Activated gamma-delta T cell treated with Interleukin-2 at 50 U/mL for 16 hours (primary cell): ENCODE results near the gene FXYD7.
"Not testable (repeated sequence)": the region's sequence is repeated elsewhere in the genome, so short reads cannot be mapped to it uniquely, and the experiment has no call there.

ENCODE experiments used
- DNase-seq: peaks from one replicate; pipeline ENCODE4 v3.0.0-alpha.2; 2020

Gene FXYD7

DNA sequence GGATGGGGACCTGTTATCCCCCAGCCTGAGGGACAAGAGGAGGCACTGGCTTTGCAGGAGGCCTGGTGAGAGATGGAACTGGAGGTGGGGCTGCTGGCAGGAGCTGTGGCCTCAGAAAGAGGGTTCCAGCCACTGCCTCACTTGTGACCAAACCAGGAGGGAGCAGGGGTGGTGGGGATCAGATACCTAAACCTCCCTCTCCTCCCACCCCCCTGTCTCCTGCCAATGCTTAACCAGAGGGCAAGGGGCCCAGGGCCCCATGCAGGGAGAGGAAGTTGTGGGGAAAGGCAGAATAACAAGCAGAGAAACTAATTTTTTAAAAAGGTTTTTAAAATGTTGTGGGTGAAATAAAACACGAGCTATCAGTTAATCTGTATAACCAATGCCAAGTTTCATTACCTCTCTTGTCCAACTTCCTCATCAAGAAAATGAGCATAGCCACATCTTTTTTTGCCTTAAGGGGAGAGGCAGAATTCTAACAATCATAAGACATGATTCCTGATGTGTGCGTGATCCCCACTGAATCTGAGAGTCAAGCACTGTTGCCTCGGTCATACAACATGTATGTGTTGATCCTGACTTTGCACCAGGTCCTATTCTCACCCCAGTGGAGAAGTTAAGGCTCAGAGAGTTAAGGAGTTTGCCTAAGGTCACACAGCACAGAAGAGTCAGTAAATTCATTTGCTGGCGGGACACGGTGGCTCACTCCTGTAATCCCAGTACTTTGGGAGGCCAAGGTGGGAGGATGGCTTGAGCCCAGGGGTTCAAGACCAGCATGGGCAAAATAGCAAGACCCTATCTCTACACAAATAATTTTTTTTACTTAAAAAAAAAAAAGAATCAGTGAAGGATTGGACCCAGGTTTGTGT is 24.4 kb downstream of the FXYD7 start:
- no peak for DNase-seq

DNA sequence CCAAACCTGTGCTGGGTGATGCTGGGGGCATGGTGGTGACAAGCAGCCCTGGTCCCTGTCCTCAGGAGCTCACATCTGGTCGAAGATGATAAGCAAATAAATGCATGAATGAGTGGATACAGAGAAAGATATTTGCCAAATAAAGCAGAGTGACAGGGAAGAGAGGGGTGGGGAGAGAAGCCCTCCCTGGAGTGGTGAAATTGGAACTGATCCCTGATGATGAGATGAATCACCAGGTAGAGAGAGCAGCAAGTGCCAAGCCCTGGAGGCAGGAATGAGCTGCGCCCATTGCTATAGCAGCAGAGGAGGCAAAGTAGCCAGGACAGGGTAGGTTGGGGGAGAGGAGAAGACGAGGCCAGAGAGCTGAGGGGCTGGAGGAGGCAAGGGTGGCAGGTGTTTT is 25.1 kb downstream of the FXYD7 start:
- DNase-seq = no peak

DNA sequence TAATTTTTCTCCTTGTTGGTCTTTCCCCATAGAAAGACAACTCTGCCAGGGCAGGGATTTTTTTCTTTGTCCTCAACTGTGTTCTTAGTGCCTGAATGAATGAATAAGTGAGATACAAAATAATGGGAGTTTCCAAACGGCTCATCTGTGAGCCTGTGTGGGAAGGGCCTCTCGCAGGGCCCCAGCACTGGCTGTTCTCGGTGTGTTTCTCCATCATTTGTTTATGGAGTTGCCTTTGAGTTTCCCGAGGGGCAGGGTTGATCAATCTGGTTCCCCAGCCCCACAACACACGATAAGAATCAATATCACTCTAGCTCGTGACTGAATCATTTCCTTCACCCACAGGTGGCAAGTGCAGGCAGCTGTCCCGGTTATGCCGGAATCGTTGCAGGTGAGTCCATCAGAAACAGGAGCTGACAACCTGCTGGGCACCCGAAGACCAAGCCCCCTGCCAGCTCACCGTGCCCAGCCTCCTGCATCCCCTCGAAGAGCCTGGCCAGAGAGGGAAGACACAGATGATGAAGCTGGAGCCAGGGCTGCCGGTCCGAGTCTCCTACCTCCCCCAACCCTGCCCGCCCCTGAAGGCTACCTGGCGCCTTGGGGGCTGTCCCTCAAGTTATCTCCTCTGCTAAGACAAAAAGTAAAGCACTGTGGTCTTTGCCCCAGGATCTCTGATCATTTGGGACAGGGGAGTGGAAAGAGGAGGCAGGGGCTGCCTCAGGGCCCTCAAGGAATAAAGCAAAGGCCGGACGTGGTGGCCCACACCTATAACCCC is 26.4 kb downstream of the FXYD7 start:
- DNase-seq = no peak

DNA sequence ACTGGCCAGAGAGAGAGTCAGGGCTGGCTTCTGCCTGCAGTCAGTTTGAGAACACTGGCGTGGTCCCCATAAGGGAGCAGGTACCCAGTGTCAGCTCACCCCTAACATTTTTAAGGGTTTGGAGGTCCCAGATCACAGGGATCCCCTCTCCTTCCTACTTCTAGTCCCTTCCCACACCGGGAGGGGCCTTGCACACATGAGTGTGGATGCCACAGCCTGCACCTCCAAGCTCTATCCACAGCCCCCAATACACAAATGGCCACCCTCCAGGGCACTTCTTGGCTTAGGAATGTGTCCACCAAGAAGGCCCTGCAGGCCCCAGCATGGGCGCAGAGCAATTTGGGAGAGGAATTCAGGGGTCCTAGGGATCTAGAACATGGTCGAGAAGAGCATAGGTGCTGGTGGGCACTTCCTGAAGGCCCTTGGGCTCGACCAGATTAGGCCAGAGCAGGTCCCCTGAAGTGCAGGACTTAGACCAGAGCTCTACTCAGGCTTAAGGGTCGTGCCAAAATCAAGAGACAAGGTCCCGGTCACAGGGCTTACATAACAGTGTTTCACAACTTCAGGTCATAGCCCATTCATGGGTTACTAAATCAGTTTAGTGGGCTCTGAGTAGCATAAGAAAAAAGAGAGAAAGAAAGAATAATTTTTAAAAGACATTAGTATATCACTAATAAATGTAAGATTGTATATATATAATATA is 27.5 kb downstream of the FXYD7 start:
- DNase-seq = no peak

DNA sequence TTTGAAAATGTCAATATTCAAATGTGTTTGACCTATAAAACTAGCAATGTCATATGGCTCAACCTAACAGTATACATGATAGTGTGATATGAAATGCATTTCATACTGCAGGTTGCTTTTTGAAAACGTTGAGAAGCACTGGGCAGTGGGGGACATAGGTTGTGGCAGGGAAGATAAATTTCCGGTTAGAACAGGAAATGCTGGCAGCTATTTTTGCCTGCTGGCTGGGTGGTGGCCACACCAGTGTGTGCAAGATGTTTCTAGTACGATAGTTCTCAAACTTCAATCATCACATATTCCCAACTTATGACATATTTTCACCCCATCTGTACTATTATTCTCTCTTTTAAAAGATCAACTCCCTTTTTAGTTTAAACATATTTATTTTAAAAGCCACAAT is 28.7 kb downstream of the FXYD7 start:
- DNase-seq = no peak

DNA sequence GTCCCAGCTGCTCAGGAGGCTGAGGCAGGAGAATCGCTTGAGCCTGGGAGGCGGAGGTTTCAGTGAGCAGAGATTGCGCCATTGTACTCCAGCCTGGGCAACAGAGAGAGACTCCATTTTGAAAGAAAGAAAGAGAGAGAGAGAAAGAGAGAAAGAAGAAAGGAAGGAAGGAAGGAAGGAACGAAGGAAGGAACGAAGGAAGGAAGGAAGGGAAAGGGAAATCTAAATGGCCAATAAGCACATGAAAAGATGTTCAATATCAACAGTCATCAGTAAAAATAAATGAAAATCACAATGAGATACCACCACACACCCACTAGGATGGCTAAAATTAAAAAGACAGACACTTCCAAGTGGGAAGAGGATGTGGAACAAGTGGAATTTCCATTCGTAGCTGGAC is 31.2 kb downstream of the FXYD7 start:
- no peak for DNase-seq

DNA sequence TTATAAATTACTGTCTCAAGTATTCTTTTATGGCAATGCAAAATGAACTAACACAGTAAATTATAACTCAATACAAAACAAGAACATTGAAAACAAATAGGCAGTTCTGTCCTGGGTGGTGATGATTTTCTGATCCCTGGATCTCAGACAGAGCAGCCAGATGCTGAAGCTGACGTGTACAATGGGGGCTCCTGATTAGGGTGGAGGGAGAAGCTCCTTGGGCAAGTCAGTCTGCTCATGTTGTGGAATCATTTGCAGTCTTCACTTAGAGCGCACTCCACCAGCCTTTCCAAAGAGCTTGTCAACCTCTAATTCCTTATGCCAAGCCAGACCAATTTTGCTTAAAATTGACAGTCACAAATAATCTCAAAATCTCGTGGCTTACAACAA is 33.1 kb downstream of the FXYD7 start:
- no peak for DNase-seq

DNA sequence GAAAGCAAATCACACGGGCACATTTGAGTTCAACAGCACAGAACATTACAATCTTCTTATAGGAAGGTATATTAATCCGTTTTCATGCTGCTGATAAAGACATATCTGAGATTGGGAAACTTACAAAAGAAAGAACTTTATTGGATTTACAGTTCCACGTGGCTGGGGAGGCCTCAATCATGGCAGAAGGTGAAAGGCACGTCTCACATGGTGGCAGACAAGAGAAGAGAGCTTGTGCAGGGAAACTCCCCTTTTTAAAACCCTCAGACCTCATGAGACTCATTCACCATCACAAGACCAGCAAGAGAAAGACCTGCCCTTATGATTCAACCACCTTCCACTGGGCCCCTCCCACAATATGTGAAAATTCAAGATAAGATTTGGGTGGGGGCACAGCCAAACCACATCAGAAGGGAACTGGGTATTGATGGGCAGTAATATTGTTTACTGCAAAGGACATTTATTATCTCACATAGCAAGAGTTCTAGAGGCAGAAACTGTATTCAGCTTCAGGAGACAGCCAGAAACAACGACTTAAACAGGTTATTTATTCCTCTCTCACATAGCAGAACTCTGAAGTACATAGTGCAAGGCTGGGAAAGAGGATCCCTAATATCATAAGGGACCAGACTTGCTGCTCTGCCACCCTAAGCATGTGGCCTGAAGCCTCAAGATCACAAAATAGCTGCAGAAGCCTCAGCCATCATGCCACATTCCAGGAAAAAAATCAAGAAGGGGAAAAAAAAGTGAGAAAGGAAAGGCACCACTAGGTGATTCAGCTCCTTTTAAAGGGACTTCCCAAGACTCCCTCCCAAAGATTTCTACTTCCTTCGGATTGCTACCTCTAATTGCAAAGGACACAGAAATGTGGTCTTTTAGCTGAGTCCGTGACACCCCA is 34.6 kb downstream of the FXYD7 start:
- DNase-seq = no peak

DNA sequence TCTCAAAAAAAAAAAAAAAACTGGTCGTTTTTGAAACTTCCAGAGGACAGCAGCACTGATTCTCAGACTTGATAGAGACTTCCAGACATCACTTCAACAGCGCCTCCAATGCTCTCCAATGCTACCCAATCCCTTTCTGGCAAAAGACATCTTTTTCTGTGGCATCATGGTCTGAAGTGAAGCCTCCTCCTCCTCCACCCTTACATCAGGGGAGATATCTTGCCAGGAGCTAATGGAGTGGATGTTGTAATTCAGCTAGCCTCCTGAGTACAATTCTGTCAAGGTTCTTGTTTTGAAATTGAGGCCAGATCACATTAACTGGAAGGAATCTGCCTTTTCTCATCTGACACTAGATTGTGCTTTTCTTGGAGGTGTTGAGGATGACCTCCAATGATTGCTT is 35.6 kb downstream of the FXYD7 start:
- no peak for DNase-seq

DNA sequence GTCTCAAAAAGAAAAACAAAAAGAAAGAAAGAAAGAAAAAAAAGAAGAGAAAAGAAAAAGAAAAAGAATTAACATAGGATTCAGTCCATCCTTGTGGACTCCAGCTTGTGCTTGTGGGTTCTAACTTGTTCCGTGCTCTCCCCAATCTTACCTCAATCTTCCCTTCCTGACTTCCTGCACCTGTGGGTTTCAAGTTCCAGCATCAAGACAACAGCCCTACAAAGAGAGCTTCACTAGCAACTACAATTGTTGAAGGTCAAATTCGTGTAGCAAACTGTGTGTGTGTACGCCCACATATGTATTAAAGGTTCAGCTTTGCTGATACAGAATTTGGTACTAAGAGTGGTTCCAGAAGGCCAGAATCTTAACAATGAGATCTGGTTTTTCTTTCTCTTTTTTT is 36.8 kb downstream of the FXYD7 start:
- no peak for DNase-seq

DNA sequence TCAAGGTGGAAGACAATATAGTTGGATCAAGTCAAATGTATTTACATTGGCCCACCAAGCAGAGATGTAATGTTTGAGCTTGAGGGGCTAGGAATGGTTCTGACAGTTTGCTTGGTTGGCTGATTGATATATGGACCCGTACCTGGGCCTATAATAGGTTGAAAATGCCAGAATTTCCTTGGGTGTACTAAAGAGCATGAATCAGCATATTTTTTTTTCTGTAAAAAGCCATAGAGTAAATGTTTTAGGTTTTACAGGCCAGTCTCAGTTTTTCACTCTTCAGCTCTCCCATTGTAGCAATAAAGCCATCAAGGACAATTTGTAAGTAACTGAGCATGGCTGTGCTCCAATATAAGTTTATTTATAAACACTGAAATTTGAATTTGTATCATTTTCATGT is 38.3 kb downstream of the FXYD7 start:
- no peak for DNase-seq

DNA sequence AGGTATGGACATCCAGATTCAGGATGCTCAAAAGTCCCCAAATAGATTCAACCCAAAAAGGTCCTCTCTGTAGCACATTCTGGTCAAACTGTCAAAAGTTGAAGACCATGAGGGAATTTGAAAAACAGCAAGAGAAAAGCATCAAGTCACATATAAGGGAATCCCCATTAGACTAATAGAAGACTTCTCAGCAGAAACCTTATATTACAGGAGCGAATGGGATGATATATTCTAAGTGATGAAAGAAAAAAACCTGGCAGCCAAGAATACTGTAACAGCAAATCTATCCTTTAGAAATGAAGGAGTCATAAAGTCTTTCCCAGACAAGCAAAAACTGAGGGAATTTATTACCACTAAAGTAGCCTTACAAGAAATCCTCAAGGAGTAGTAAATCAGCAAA is 41.2 kb downstream of the FXYD7 start:
- no peak for DNase-seq

DNA sequence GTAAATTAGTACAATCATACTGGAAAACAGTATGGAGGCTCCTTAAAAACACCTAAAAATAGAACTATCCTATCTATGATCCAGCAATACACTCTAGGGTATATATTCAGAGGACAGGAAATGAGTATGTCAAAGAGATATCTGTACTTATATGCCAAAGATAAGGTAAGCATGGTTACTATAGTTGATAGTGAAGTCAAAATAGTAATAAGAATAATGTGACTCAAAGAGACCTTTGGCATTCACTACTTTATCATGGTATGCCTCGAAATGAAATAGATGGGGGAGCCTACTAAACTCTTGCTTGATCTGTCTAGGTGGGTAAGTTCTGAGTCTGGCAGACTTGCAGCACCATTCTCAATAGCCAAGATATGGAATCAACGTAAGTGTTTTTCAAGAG is 41.8 kb downstream of the FXYD7 start:
- no peak for DNase-seq

DNA sequence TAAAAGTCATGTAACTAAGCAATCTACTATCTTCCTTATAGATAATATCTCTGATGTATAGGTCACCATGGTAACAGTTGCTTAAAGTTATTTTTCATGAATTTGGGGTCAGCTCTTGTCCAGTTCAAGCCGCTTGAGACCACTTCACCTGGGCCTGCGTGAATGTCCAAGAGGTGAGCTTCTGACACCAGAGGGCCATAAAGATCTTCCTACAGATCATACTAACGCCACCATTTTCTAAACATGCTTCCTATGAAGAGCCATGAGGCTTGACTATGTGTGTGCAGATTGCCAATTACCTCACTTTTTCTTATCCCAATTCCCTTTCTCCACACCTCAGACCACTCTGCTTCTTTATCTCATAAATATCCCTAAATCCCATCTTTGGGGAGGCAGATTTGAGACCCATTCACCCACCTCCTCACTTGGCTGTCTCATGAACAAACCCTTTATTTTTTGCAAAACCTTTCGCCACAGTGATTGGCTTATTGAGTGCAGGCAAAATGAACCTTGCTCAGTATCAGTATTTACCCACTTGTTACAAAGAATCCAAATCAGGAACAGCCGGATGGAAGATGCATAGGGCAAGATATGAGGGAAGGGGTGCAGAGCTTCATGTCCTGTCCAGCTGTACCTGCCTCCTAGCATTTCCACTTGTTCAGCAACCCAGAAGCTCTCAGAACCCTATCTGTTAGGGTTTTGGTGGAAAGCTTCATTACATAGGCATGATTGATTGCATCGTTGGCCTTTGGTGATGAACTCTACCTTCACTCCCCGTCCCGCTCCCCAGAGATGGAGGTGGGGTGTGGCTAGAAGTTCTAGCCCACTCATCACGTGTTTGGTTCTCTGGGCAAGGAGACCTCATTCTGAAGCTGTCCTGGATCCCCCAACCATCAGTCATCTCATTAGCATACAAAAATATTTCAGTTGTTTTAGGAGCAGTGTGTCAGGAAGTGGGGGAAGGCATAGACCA is 51.2 kb downstream of the FXYD7 start:
- DNase-seq = no peak

DNA sequence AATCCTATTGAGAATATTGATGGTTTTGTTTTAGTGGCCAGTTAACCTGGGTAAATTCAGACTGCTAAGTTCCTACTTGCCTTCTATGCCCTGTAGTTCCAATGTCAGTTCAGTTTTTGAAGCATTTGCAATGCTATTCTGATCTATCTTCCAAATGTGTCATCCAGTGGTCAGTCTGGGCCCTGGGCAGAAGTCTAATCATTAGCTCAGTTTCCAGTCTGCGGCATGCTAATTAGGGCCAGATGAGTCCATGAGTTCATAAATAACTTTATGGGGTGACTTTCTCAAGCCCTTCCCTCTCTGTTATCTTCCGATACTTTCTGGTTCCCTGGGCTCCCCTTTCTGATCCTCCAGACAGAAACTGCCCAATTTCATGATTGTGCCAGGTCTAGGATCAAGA is 52.8 kb downstream of the FXYD7 start:
- DNase-seq = no peak

DNA sequence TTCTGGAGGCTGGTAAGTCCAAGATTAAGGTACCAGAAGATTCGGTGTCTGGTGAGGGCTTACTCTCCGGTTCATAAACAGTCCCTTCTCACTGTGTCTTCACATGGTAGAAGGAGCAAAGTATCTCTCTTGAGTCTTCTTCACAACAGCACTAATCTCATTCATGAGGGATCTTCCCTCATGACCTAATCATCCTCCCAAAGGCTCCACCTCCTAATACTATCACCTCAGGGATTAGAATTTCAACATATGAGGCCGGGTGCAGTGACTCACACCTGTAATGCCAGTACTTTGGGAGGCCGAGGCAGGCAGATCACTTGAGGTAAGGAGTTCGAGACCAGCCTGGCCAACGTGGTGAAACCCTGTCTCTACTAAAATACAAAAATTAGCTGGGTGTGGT is 53.8 kb downstream of the FXYD7 start:
- not testable (repeated sequence) for DNase-seq

DNA sequence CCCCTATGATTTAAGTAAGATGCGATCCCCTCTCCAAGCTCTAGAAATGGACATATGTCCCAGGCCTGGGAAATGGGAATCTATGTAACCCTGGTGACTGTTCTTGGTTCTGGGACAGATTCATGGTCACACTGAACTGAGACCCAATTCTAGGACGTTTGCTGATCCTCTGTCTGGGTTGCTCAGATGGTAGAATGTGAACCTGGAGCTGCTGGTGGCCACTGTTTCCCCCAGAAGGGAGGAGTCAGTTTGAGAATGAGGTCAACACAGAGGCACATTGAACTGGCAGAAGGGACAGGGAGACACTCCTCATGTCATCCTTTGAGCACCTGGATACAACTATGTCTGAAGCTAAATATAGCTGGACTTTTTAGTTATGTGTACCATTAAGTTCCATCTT is 56.4 kb downstream of the FXYD7 start:
- DNase-seq = no peak

DNA sequence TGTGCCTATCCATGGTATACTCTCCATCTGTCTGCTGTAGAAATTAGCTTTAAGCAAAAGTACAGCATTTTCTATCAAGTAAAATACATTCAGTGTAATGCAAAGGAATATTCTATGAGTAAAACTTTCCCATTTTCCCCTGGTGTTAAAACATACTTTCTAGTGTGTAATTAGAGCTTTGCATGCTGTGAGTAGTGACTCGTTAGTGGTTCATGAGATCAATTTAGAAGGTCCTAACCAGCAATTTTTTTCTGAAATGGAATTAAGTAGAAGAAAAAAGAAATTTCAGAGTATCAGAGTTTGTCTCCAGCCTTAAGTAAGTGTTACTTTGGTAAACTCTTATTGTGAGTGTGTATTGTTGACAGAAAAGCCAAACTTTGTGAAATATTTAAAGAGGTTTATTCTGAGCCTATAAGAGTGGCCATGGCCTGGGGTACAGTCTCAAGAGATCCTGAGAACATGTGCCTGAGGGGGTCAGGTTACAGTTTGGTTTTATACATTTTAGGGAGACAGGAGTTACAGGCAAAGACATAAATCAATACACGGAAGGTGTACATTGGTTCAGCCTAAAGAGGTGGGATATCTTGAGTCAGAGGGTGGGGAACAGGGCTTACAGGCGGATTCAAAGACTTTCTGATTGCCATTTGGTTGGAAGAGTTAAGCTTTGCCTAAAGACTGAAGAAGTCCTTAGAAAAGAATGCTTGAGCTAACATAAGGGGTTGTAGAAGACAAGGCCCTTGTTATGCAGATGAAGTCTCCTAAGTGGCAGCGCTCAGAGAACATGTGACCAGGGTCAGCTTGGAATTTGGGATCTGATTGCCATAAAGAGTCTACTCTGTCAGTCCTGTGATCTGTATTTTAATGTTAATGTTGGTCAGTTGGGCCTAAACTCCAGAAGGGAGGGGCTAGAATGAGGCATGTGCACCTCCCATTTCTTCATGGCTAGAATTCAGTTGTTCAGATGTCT is 60.0 kb downstream of the FXYD7 start:
- DNase-seq = no peak
